AG09309 (cell line): Measurements from ENCODE around the gene HOGA1.
"Not testable (repeated sequence)": the region's sequence is repeated elsewhere in the genome, so short reads cannot be mapped to it uniquely, and the experiment has no call there.

ENCODE experiments used
- DNase-seq: peaks from one replicate; pipeline ENCODE4 v3.0.0-alpha.2; 2010; ENCODE audit warnings: low read depth
- H3K4me3 ChIP-seq: 2 replicates; pipeline ENCODE4 v1.5.1; 2011; ENCODE audit warnings: mild to moderate bottlenecking, low read depth, low read length, moderate library complexity; ENCODE audit not compliant: control insufficient read depth
- CTCF ChIP-seq: IDR thresholded peaks from 2 replicates; pipeline ENCODE4 v1.5.1; 2011; ENCODE audit warnings: mild to moderate bottlenecking, low read depth, low read length, inconsistent platforms; ENCODE audit not compliant: insufficient read depth, control insufficient read depth; ENCODE audit errors: missing control alignments

HOGA1 gene

GRCh38 chr10:97647556-97647955 lies 63.4 kb downstream of the HOGA1 start:
- no peak for DNase-seq
- no peak for TF ChIP-seq CTCF
- no peak overlapping the region for H3K4me3 ChIP-seq

GRCh38 chr10:97648562-97649404 lies 64.6 kb downstream of the HOGA1 start:
- DNase-seq: peak; percentile 68
- H3K4me3 ChIP-seq: no peak overlapping the region

GRCh38 chr10:97649405-97649750 lies 65.2 kb downstream of the HOGA1 start:
- H3K4me3 ChIP-seq, DNase-seq: not testable (repeated sequence)

More at GRCh38 chr10:97648562-97649404, 64.6 kb downstream of the HOGA1 start:
- TF ChIP-seq CTCF: no peak

GRCh38 chr10:97650726-97651125 lies 66.5 kb downstream of the HOGA1 start:
- no peak for TF ChIP-seq CTCF
- H3K4me3 ChIP-seq: no peak overlapping the region
- no peak for DNase-seq

GRCh38 chr10:97651773-97652172 lies 67.6 kb downstream of the HOGA1 start:
- TF ChIP-seq CTCF: no peak
- DNase-seq: no peak
- H3K4me3 ChIP-seq: no peak overlapping the region

- TF ChIP-seq CTCF: no peak
- no peak for DNase-seq
- no peak overlapping the region for H3K4me3 ChIP-seq
These were observed 72.6 kb downstream of the HOGA1 start for GRCh38 chr10:97656777-97657176.

- H3K4me3 ChIP-seq: no peak overlapping the region
- peak; percentile 46 for DNase-seq
- no peak for TF ChIP-seq CTCF
These were observed 75.4 kb downstream of the HOGA1 start for GRCh38 chr10:97659589-97659988.
